ENCODE measurements around the gene BAD.
A peak's percentile ranks its signal among the peaks of the same experiment; 100 is the strongest.
"Not testable (repeated sequence)": the region's sequence is repeated elsewhere in the genome, so short reads cannot be mapped to it uniquely, and the experiment has no call there.

Gene BAD

GRCh38 chr11:64314805-64315561 is 30.5 kb upstream of the BAD start:
- Histone ChIP-seq H3K27ac (ENCODE audit: low read length) (no peak overlapping the region), H3K4me1 (ENCODE audit: control insufficient read depth, insufficient read depth, low read length) (peaks cover 3% of the 10 kb centered on the region; the same call in 1 of the 2 replicates), H3K36me3 (ENCODE audit: control insufficient read depth, insufficient read depth, low read length) (peaks cover 4% of the 10 kb centered on the region), H3K9me3 (ENCODE audit: control insufficient read depth, insufficient read depth, low read length) (no peaks in the 10 kb centered on the region), H3K27me3 (ENCODE audit: control insufficient read depth, insufficient read depth, low read length) (no peaks in the 10 kb centered on the region), H3K4me3 (ENCODE audit: low read length) (no peak overlapping the region)
- DNase-seq (ENCODE audit: low read depth, low spot score) = no peak
- no CpG with 5 or more reads among the region's 24 CpGs for WGBS (ENCODE audit: insufficient coverage, insufficient read length)

GRCh38 chr11:64314146-64314804 is 29.8 kb upstream of the BAD start:
- Histone ChIP-seq H3K36me3 (ENCODE audit: control insufficient read depth, insufficient read depth, low read length) (peaks cover 4% of the 10 kb centered on the region), H3K9me3 (ENCODE audit: control insufficient read depth, insufficient read depth, low read length) (no peaks in the 10 kb centered on the region), H3K4me1 (ENCODE audit: control insufficient read depth, insufficient read depth, low read length) (peaks cover 3% of the 10 kb centered on the region; the same call in 1 of the 2 replicates), H3K27ac (ENCODE audit: low read length) (no peak overlapping the region), H3K4me3 (ENCODE audit: low read length) (no peak overlapping the region), H3K27me3 (ENCODE audit: control insufficient read depth, insufficient read depth, low read length) (no peaks in the 10 kb centered on the region)
- no peak for DNase-seq (ENCODE audit: low read depth, low spot score)
- WGBS (ENCODE audit: insufficient coverage, insufficient read length) = no CpG with 5 or more reads among the region's 19 CpGs

GRCh38 chr11:64313491-64314145 is 29.2 kb upstream of the BAD start:
- peaks cover 4% of the 10 kb centered on the region for H3K36me3 ChIP-seq (ENCODE audit: control insufficient read depth, insufficient read depth, low read length)
- H3K4me1 ChIP-seq (ENCODE audit: control insufficient read depth, insufficient read depth, low read length) = no peaks in the 10 kb centered on the region
- no peaks in the 10 kb centered on the region for H3K9me3 ChIP-seq (ENCODE audit: control insufficient read depth, insufficient read depth, low read length)
- no peaks in the 10 kb centered on the region for H3K27me3 ChIP-seq (ENCODE audit: control insufficient read depth, insufficient read depth, low read length)
- H3K27ac ChIP-seq (ENCODE audit: low read length) = no peak overlapping the region
- DNase-seq (ENCODE audit: low read depth, low spot score) = no peak
- H3K4me3 ChIP-seq (ENCODE audit: low read length) = no peak overlapping the region
- no CpG with 5 or more reads among the region's 18 CpGs for whole genome bisulfite sequencing (ENCODE audit: insufficient coverage, insufficient read length)

- no peak for DNase-seq (ENCODE audit: low read depth, low spot score)
- peaks cover 4% of the 10 kb centered on the region for H3K36me3 ChIP-seq (ENCODE audit: control insufficient read depth, insufficient read depth, low read length)
- H3K27ac ChIP-seq (ENCODE audit: low read length) = no peak overlapping the region
- no peaks in the 10 kb centered on the region for H3K9me3 ChIP-seq (ENCODE audit: control insufficient read depth, insufficient read depth, low read length)
- no peaks in the 10 kb centered on the region for H3K27me3 ChIP-seq (ENCODE audit: control insufficient read depth, insufficient read depth, low read length)
- no peaks in the 10 kb centered on the region for H3K4me1 ChIP-seq (ENCODE audit: control insufficient read depth, insufficient read depth, low read length)
- no CpG with 5 or more reads among the region's 10 CpGs for WGBS (ENCODE audit: insufficient coverage, insufficient read length)
- H3K4me3 ChIP-seq (ENCODE audit: low read length) = no peak overlapping the region
Observed at GRCh38 chr11:64312947-64313346, 28.5 kb upstream of the BAD start.

- DNase-seq (ENCODE audit: low read depth, low spot score); H3K4me3 ChIP-seq (ENCODE audit: low read length); H3K27ac ChIP-seq (ENCODE audit: low read length); H3K9me3 ChIP-seq (ENCODE audit: control insufficient read depth, insufficient read depth, low read length); H3K27me3 ChIP-seq (ENCODE audit: control insufficient read depth, insufficient read depth, low read length); H3K36me3 ChIP-seq (ENCODE audit: control insufficient read depth, insufficient read depth, low read length); H3K4me1 ChIP-seq (ENCODE audit: control insufficient read depth, insufficient read depth, low read length): not testable (repeated sequence)
- no CpG with 5 or more reads among the region's 5 CpGs for WGBS (ENCODE audit: insufficient coverage, insufficient read length)
Observed at GRCh38 chr11:64307795-64308194, 23.3 kb upstream of the BAD start.

- 0 out of 2 replicates have a peak, but pooled peaks cover 4% of the 10 kb centered on the region for H3K36me3 ChIP-seq (ENCODE audit: control insufficient read depth, insufficient read depth, low read length)
- H3K27ac ChIP-seq (ENCODE audit: low read length) = no peak overlapping the region
- no peak overlapping the region; the same call in 1 of the 2 replicates for H3K4me3 ChIP-seq (ENCODE audit: low read length)
- H3K9me3 ChIP-seq (ENCODE audit: control insufficient read depth, insufficient read depth, low read length) = no peaks in the 10 kb centered on the region
- H3K4me1 ChIP-seq (ENCODE audit: control insufficient read depth, insufficient read depth, low read length) = peaks cover 8% of the 10 kb centered on the region
- DNase-seq (ENCODE audit: low read depth, low spot score) = no peak
- H3K27me3 ChIP-seq (ENCODE audit: control insufficient read depth, insufficient read depth, low read length) = no peaks in the 10 kb centered on the region
- WGBS (ENCODE audit: insufficient coverage, insufficient read length) = no CpG with 5 or more reads among the region's 15 CpGs
Observed at GRCh38 chr11:64306876-64307622, 22.6 kb upstream of the BAD start.

GRCh38 chr11:64306563-64306875 is 22.1 kb upstream of the BAD start:
- peaks cover 8% of the 10 kb centered on the region for H3K4me1 ChIP-seq (ENCODE audit: control insufficient read depth, insufficient read depth, low read length)
- H3K27ac ChIP-seq (ENCODE audit: low read length) = no peak overlapping the region
- DNase-seq (ENCODE audit: low read depth, low spot score) = no peak
- H3K27me3 ChIP-seq (ENCODE audit: control insufficient read depth, insufficient read depth, low read length) = no peaks in the 10 kb centered on the region
- H3K9me3 ChIP-seq (ENCODE audit: control insufficient read depth, insufficient read depth, low read length) = no peaks in the 10 kb centered on the region
- no CpG with 5 or more reads among the region's 9 CpGs for WGBS (ENCODE audit: insufficient coverage, insufficient read length)
- peak overlapping the region; percentile 62; the same call in 1 of the 2 replicates for H3K4me3 ChIP-seq (ENCODE audit: low read length)
- 0 out of 2 replicates have a peak, but pooled peaks cover 4% of the 10 kb centered on the region for H3K36me3 ChIP-seq (ENCODE audit: control insufficient read depth, insufficient read depth, low read length)

GRCh38 chr11:64305691-64306562 is 21.5 kb upstream of the BAD start:
- Histone ChIP-seq H3K27me3 (ENCODE audit: control insufficient read depth, insufficient read depth, low read length) (no peaks in the 10 kb centered on the region), H3K4me3 (ENCODE audit: low read length) (peak overlapping the region; percentile 62), H3K36me3 (ENCODE audit: control insufficient read depth, insufficient read depth, low read length) (0 out of 2 replicates have a peak, but pooled peaks cover 4% of the 10 kb centered on the region), H3K4me1 (ENCODE audit: control insufficient read depth, insufficient read depth, low read length) (peaks cover 8% of the 10 kb centered on the region), H3K27ac (ENCODE audit: low read length) (no peak overlapping the region), H3K9me3 (ENCODE audit: control insufficient read depth, insufficient read depth, low read length) (no peaks in the 10 kb centered on the region)
- no CpG with 5 or more reads among the region's 71 CpGs for WGBS (ENCODE audit: insufficient coverage, insufficient read length)
- DNase-seq (ENCODE audit: low read depth, low spot score) = no peak

GRCh38 chr11:64305075-64305690 is 20.7 kb upstream of the BAD start, which contains the start of gene ESRRA:
Gene ESRRA (plus strand): TSS chr11:64305524. CDS start chr11:64307180, 1,656 bp downstream.
- no peaks in the 10 kb centered on the region for H3K9me3 ChIP-seq (ENCODE audit: control insufficient read depth, insufficient read depth, low read length)
- peak within 1 kb of the TSS; percentile 4 for H3K27ac ChIP-seq (ENCODE audit: low read length)
- WGBS (ENCODE audit: insufficient coverage, insufficient read length) = no CpG with 5 or more reads among the region's 81 CpGs
- peak within 1 kb of the TSS; percentile 62 for H3K4me3 ChIP-seq (ENCODE audit: low read length)
- peaks cover 7% of the 10 kb centered on the region; the same call in 1 of the 2 replicates for H3K27me3 ChIP-seq (ENCODE audit: control insufficient read depth, insufficient read depth, low read length)
- DNase-seq (ENCODE audit: low read depth, low spot score) = peak; percentile 96
- H3K4me1 ChIP-seq (ENCODE audit: control insufficient read depth, insufficient read depth, low read length) = peaks cover 8% of the 10 kb centered on the region
- 0 out of 2 replicates have a peak, but pooled peaks cover 4% of the 10 kb centered on the region for H3K36me3 ChIP-seq (ENCODE audit: control insufficient read depth, insufficient read depth, low read length)
